CD4-positive, alpha-beta memory T cell (primary cell): Measurements from ENCODE around the gene HS6ST3. TPM values are rescaled to one million over a fixed set of nuclear protein-coding genes. Genes with fewer than 3 reads are reported as not detected.
"Not testable (repeated sequence)": the region's sequence is repeated elsewhere in the genome, so short reads cannot be mapped to it uniquely, and the experiment has no call there.

Source experiments
- CTCF ChIA-PET: fragments of 350-600 bp; sonication (Branson Sonifier 250); formaldehyde crosslinking; loops from one replicate; lab custom pipeline; 2021; ENCODE audit warnings: inconsistent platforms; ENCODE audit not compliant: partially characterized antibody; lab: Charles Lee
- POLR2A ChIA-PET: fragments of 350-600 bp; sonication (Branson Sonifier 250); formaldehyde crosslinking; loops from one replicate; lab custom pipeline; 2021; ENCODE audit not compliant: partially characterized antibody; lab: Charles Lee
- DNase-seq, 5 donors: peaks; one replicate each; pipeline versions ENCODE4 v3.0.0 to v3.0.0-alpha.2; 2020 to 2022; ENCODE audit warnings: mixed read lengths in 1 of 5
- H3K27ac ChIP-seq: one replicate; pipeline ENCODE4 v1.7.0; 2013; ENCODE audit warnings: low read depth, low read length
- H3K27me3 ChIP-seq: 2 replicates; pipeline ENCODE4 v1.7.0; 2013; ENCODE audit warnings: mild to moderate bottlenecking, low read length, moderate library complexity; ENCODE audit not compliant: insufficient read depth
- H3K36me3 ChIP-seq: 2 replicates; pipeline ENCODE4 v1.7.0; 2013; ENCODE audit warnings: mild to moderate bottlenecking, low read length, moderate library complexity; ENCODE audit not compliant: insufficient read depth
- H3K4me1 ChIP-seq: 2 replicates; pipeline ENCODE4 v1.7.0; 2013; ENCODE audit warnings: mild to moderate bottlenecking, low read length, moderate library complexity; ENCODE audit not compliant: insufficient read depth
- H3K4me3 ChIP-seq, 2 donors: one replicate each; pipeline ENCODE4 v1.7.0; 2013; ENCODE audit warnings: low read length in 2 of 2, mild to moderate bottlenecking in 1 of 2
- H3K9me3 ChIP-seq, 2 donors: one replicate each; pipeline ENCODE4 v1.7.0; 2013; ENCODE audit warnings: low read length in 2 of 2, control low read depth in 1 of 2; ENCODE audit not compliant: control insufficient read depth in 1 of 2
- H3K27ac Mint-ChIP-seq, 7 donors: one replicate each; pipeline ENCODE4 v1.8.0; 2020 to 2021; ENCODE audit warnings: mixed read lengths in 7 of 7, mild to moderate bottlenecking in 6 of 7, inconsistent platforms in 3 of 7, moderate library complexity in 3 of 7
- H3K27me3 Mint-ChIP-seq, 2 donors: one replicate each; pipeline ENCODE4 v1.8.0; 2020 to 2021; ENCODE audit warnings: mixed read lengths in 2 of 2
- H3K36me3 Mint-ChIP-seq, 2 donors: one replicate each; pipeline ENCODE4 v1.8.0; 2020 to 2021; ENCODE audit warnings: mixed read lengths in 2 of 2, inconsistent platforms in 1 of 2, mild to moderate bottlenecking in 1 of 2
- H3K4me1 Mint-ChIP-seq, 4 donors: one replicate each; pipeline ENCODE4 v1.8.0; 2020 to 2021; ENCODE audit warnings: mixed read lengths in 4 of 4, mild to moderate bottlenecking in 1 of 4
- H3K4me3 Mint-ChIP-seq, 8 donors: one replicate each; pipeline ENCODE4 v1.8.0; 2020 to 2021; ENCODE audit warnings: mixed read lengths in 8 of 8, mild to moderate bottlenecking in 7 of 8, moderate library complexity in 6 of 8, inconsistent platforms in 3 of 8
- H3K9me3 Mint-ChIP-seq, 8 donors: one replicate each; pipeline ENCODE4 v1.8.0; 2020 to 2021; ENCODE audit warnings: mixed read lengths in 8 of 8, mild to moderate bottlenecking in 5 of 8, inconsistent platforms in 3 of 8, moderate library complexity in 1 of 8
- intact Hi-C: fragments of 100-400 bp; cut with micrococcal nuclease; formaldehyde crosslinking; loops from one replicate; pipeline ENCODE4 v1.15.1; 2023
- polyA plus RNA-seq, 2 donors: library from polyadenylated mRNA; unstranded; fragments of 300-500 nt; fragmentation: Illumina TruSeq; gene quantifications; one replicate each; pipeline ENCODE4 v1.2.3, GENCODE V29; 2021
- total RNA-seq, 2 experiments: library from RNA; stranded (reverse); gene quantifications; one replicate each; pipeline ENCODE4 v1.2.3, GENCODE V29; 2021

HS6ST3 gene
- total and polyA plus RNA-seq, 4 experiments from 2014 or later, result not detected

DNA sequence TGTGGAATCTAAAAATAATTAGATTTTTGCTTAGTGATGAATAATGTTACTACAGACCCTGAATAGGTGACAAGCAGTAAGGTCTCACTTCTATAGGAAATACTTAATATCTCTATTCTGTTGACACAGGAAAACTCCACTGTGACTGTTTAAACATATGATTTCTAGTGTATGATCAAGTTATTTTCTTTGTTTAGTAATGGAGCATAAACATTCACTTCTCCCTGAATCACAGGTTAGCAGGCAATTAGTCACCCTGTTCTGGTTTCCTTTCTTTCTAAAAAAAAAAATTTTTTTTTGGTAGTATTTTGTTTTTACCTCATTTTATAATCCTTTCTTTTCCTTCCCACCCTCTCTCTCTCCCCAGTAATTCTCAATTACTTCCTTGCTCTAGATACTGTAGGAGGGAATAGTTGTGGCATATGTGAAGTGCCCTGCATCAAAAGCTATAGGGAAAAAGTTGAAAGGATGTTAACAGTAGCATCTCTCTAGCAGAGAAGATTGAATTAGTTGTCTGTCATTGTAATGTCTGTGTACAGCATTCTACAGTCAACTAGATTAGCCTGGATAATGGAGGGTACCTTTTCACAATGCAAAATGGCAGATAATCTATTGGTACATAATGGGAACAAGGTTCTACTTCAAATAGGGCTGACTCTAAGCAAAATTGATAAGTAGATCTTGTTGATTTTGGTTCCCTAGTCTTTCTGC, 3.5 kb downstream of the HS6ST3 start:
- Mint-ChIP-seq H3K9me3 (peaks cover 0 to 9% (median 0%) of the 10 kb centered on the region in 8 donors), H3K36me3 (no peaks in the 10 kb centered on the region), H3K4me1 (peaks cover 0 to 11% (median 2%) of the 10 kb centered on the region in 4 donors), H3K27me3 (peaks cover 26 to 34% of the 10 kb centered on the region in 2 donors), H3K4me3 (no peak overlapping the region), H3K27ac (no peak overlapping the region)
- POLR2A ChIA-PET, result no interaction called here
- H3K36me3 ChIP-seq, result no peaks in the 10 kb centered on the region
- intact Hi-C loops, result no loop called here
- H3K9me3 ChIP-seq, result no peaks in the 10 kb centered on the region
- CTCF ChIA-PET, result no interaction called here
- no peaks in the 10 kb centered on the region for H3K4me1 ChIP-seq
- no peak overlapping the region for H3K27ac ChIP-seq
- peaks cover 3% of the 10 kb centered on the region for H3K27me3 ChIP-seq
- no peak for DNase-seq
- no peak overlapping the region for H3K4me3 ChIP-seq

GRCh38 chr13:96100457-96101220, 10.7 kb downstream of the HS6ST3 start:
- Mint-ChIP-seq H3K9me3 (peaks cover 0 to 8% (median under 1%) of the 10 kb centered on the region in 8 donors), H3K4me3 (no peak overlapping the region), H3K4me1 (no peaks in the 10 kb centered on the region), H3K36me3 (no peaks in the 10 kb centered on the region), H3K27ac (no peak overlapping the region), H3K27me3 (no peaks in the 10 kb centered on the region)
- CTCF ChIA-PET, result no interaction called here
- no peak overlapping the region for H3K4me3 ChIP-seq
- no peak for DNase-seq
- H3K36me3 ChIP-seq, result no peaks in the 10 kb centered on the region
- POLR2A ChIA-PET, result no interaction called here
- intact Hi-C loops, result no loop called here
- no peak overlapping the region for H3K27ac ChIP-seq
- H3K9me3 ChIP-seq, result no peaks in the 10 kb centered on the region
- no peaks in the 10 kb centered on the region for H3K27me3 ChIP-seq
- H3K4me1 ChIP-seq, result no peaks in the 10 kb centered on the region

DNA sequence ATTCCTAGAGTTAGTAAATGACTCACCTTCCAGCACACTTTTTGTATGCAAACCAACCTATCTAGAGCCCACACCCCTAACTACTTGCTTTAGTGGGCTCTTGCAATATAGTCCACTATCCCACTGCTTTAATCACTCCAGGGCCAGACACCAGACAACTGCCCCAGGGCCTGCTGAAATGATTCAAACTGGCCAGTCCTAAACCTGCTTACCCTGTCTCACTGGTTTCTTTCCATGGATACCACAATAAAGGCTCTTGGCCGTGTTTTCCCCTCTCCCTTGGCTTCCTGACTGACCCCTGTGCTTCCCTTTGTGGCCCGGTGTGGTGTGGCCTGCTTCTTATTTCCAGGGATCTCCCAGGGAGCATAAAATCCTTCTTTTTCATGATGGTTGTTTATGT, 14.6 kb downstream of the HS6ST3 start:
- POLR2A ChIA-PET, result no interaction called here

DNA sequence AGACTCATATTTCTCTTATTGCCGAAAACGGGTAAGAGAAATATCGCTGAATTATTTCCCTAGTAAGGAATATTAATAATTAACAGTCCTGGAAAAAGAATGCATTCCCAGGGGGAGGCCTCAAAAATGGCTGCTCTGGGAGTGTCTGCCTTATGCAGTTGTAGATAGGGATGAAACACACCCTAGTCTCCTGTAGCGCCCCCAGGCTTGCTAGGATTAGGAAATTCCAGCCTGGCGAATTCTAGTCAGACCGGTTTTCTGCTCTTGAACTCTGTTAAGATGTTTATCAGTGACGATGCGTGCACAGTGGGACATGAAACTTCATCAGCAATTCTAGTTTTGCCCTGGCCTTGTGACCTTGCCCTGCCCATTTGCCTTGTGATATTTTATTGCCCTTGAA, 18.2 kb downstream of the HS6ST3 start:
- H3K36me3 Mint-ChIP-seq, CTCF ChIA-PET, H3K4me3 Mint-ChIP-seq, H3K27me3 ChIP-seq, H3K4me1 ChIP-seq, H3K27me3 Mint-ChIP-seq, DNase-seq, H3K36me3 ChIP-seq, POLR2A ChIA-PET, intact Hi-C loops, H3K27ac Mint-ChIP-seq, H3K4me3 ChIP-seq, H3K9me3 ChIP-seq, H3K27ac ChIP-seq, H3K4me1 Mint-ChIP-seq: not testable (repeated sequence)
- H3K9me3 Mint-ChIP-seq, result peaks cover 0 to 37% (median 22%) of the 10 kb centered on the region in 8 donors

More for the DNA sequence above, 14.6 kb downstream of the HS6ST3 start:
- H3K36me3 Mint-ChIP-seq, result no peaks in the 10 kb centered on the region
- CTCF ChIA-PET, result interaction anchor here (0.8 kb wide), 1 partner anchor 23 kb away, joined by 3 read pairs; no protein-coding TSS in a partner anchor
- no peak overlapping the region for H3K4me3 Mint-ChIP-seq
- no peak overlapping the region for H3K27ac Mint-ChIP-seq
- H3K27me3 ChIP-seq, result no peaks in the 10 kb centered on the region
- H3K27ac ChIP-seq, result no peak overlapping the region
- peaks cover 0 to 33% (median 18%) of the 10 kb centered on the region in 8 donors for H3K9me3 Mint-ChIP-seq
- no peaks in the 10 kb centered on the region for H3K4me1 Mint-ChIP-seq
- no peak for DNase-seq
- no peaks in the 10 kb centered on the region for H3K4me1 ChIP-seq
- H3K36me3 ChIP-seq, result no peaks in the 10 kb centered on the region
- H3K9me3 ChIP-seq, result no peaks in the 10 kb centered on the region
- intact Hi-C loops, result no loop called here
- H3K27me3 Mint-ChIP-seq, result no peaks in the 10 kb centered on the region
- no peak overlapping the region for H3K4me3 ChIP-seq

DNA sequence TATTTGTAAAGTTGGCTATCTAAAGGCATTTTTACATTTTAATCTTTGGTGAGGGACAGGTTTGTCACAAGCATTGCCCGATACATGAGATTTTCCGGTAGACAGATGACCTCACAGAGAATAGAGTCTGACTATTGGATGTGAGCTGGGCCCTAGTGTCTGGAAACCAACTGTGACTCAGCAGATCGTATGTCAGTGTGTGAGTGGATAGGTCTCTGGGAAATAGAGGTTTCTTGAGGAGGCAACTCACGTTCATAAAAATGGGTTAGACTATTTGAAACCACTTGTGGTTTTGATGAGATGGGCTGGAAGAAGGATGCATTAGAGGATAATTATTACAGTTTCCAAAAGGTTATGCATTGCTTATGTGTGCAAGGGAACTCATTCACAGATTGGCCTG, 19.2 kb downstream of the HS6ST3 start:
- ChIA-PET CTCF (no interaction called here), POLR2A (no interaction called here)
- Mint-ChIP-seq H3K27ac (no peak overlapping the region), H3K36me3 (no peaks in the 10 kb centered on the region), H3K4me3 (no peak overlapping the region), H3K9me3 (peaks cover 0 to 37% (median 20%) of the 10 kb centered on the region in 8 donors), H3K4me1 (no peaks in the 10 kb centered on the region), H3K27me3 (no peaks in the 10 kb centered on the region)
- Histone ChIP-seq H3K4me3 (no peak overlapping the region), H3K27me3 (no peaks in the 10 kb centered on the region), H3K27ac (no peak overlapping the region), H3K9me3 (no peaks in the 10 kb centered on the region), H3K36me3 (no peaks in the 10 kb centered on the region), H3K4me1 (no peaks in the 10 kb centered on the region)
- no peak for DNase-seq
- intact Hi-C loops, result no loop called here

DNA sequence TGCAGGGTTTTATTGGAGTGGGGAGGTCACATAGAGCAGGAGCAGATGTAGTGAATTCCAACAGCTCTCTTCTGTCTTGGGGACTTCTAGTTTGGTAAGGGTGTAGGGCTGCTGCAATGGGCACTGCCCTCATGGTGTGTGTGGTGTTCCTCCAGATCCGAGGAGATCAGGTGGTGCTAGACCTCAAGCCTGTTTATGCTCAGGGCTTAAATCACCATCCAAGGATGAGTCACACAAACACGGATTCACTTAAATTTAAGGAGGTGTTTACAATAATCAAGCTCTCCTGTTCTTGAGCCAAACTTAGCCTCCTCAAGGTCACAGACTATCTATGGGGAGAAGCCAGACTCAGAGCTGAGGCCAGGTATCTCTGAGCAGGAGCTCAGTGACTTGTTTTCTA, 23.0 kb downstream of the HS6ST3 start:
- H3K27ac Mint-ChIP-seq, result no peak overlapping the region
- H3K36me3 Mint-ChIP-seq, result no peaks in the 10 kb centered on the region
- no peaks in the 10 kb centered on the region for H3K4me1 Mint-ChIP-seq
- H3K27me3 ChIP-seq, result no peaks in the 10 kb centered on the region
- no peak overlapping the region for H3K4me3 ChIP-seq
- no peak overlapping the region for H3K27ac ChIP-seq
- ChIA-PET POLR2A (no interaction called here), CTCF (no interaction called here)
- H3K4me1 ChIP-seq, result no peaks in the 10 kb centered on the region
- intact Hi-C loops, result no loop called here
- no peak overlapping the region for H3K4me3 Mint-ChIP-seq
- no peaks in the 10 kb centered on the region for H3K9me3 ChIP-seq
- H3K27me3 Mint-ChIP-seq, result no peaks in the 10 kb centered on the region
- H3K36me3 ChIP-seq, result no peaks in the 10 kb centered on the region
- DNase-seq, result no peak
- H3K9me3 Mint-ChIP-seq, result peaks cover 0 to 18% (median 10%) of the 10 kb centered on the region in 8 donors

GRCh38 chr13:96115368-96115767, 25.5 kb downstream of the HS6ST3 start:
- H3K4me3 Mint-ChIP-seq, H3K27me3 Mint-ChIP-seq, H3K4me1 ChIP-seq, H3K36me3 ChIP-seq, intact Hi-C loops, POLR2A ChIA-PET, DNase-seq, H3K27ac Mint-ChIP-seq, H3K27me3 ChIP-seq, H3K9me3 Mint-ChIP-seq, H3K4me1 Mint-ChIP-seq, CTCF ChIA-PET, H3K4me3 ChIP-seq, H3K9me3 ChIP-seq, H3K27ac ChIP-seq, H3K36me3 Mint-ChIP-seq: not testable (repeated sequence)
